Chondrocyte (in vitro differentiated cells): ENCODE results near the gene FADS1. TPM values are rescaled to one million over a fixed set of nuclear protein-coding genes. Genes with fewer than 3 reads are reported as not detected.

Experiments used
- DNase-seq: peaks from one replicate; pipeline ENCODE4 v3.0.0; 2021; ENCODE audit warnings: mixed read lengths, low spot score
- H3K27ac Mint-ChIP-seq: one replicate; pipeline ENCODE4 v1.8.0; 2021; ENCODE audit warnings: mild to moderate bottlenecking, moderate library complexity, mixed read lengths; ENCODE audit not compliant: unreplicated experiment
- H3K27me3 Mint-ChIP-seq: 2 replicates; pipeline ENCODE4 v1.8.0; 2021; ENCODE audit warnings: low read depth, mixed read lengths
- H3K36me3 Mint-ChIP-seq: 2 replicates; pipeline ENCODE4 v1.8.0; 2021; ENCODE audit warnings: low read depth, mixed read lengths
- H3K4me1 Mint-ChIP-seq: 2 replicates; pipeline ENCODE4 v1.8.0; 2021; ENCODE audit warnings: low read depth, mild to moderate bottlenecking, mixed read lengths
- H3K4me3 Mint-ChIP-seq: one replicate; pipeline ENCODE4 v1.8.0; 2021; ENCODE audit warnings: mild to moderate bottlenecking, moderate library complexity, mixed read lengths; ENCODE audit not compliant: unreplicated experiment
- H3K9me3 Mint-ChIP-seq: 2 replicates; pipeline ENCODE4 v1.8.0; 2021; ENCODE audit warnings: low read depth, mixed read lengths
- CTCF ChIP-seq: fragments of 200-600 bp; sonication (generic); IDR thresholded peaks from 2 replicates; pipeline ENCODE4 v1.5.0; 2021; ENCODE audit warnings: antibody characterized with exemption, mild to moderate bottlenecking, moderate library complexity
- total RNA-seq: library from RNA; stranded (reverse); gene quantifications from 3 replicates; pipeline ENCODE4 v1.2.1, GENCODE V29; 2021

FADS1 gene
- total RNA-seq, 1 donor from 2014 or later = 74.6 TPM

- Mint-ChIP-seq H3K4me1 (no peaks in the 10 kb centered on the region), H3K27me3 (no peaks in the 10 kb centered on the region), H3K4me3 (no peak overlapping the region), H3K27ac (no peak overlapping the region), H3K9me3 (no peaks in the 10 kb centered on the region), H3K36me3 (peaks cover 25% of the 10 kb centered on the region)
- no peak for TF ChIP-seq CTCF
- peak; percentile 19 for DNase-seq
Measured at GRCh38 chr11:61803889-61804647, 12.7 kb downstream of the FADS1 start.

GRCh38 chr11:61802605-61803004 lies 14.2 kb downstream of the FADS1 start:
- H3K4me1 Mint-ChIP-seq = no peaks in the 10 kb centered on the region
- H3K27ac Mint-ChIP-seq = no peak overlapping the region
- H3K9me3 Mint-ChIP-seq = no peaks in the 10 kb centered on the region
- DNase-seq = peak; percentile 34
- H3K27me3 Mint-ChIP-seq = no peaks in the 10 kb centered on the region
- no peak for TF ChIP-seq CTCF
- no peak overlapping the region for H3K4me3 Mint-ChIP-seq
- H3K36me3 Mint-ChIP-seq = peaks cover 20% of the 10 kb centered on the region

- H3K4me3 Mint-ChIP-seq = no peak overlapping the region
- peaks cover 20% of the 10 kb centered on the region for H3K36me3 Mint-ChIP-seq
- H3K9me3 Mint-ChIP-seq = no peaks in the 10 kb centered on the region
- H3K27me3 Mint-ChIP-seq = no peaks in the 10 kb centered on the region
- H3K4me1 Mint-ChIP-seq = peaks cover 7% of the 10 kb centered on the region
- TF ChIP-seq CTCF = no peak
- H3K27ac Mint-ChIP-seq = no peak overlapping the region
- DNase-seq = peak; percentile 7
Measured at GRCh38 chr11:61800331-61801281, 16.2 kb downstream of the FADS1 start.

- Mint-ChIP-seq H3K4me3 (no peak overlapping the region), H3K27ac (no peak overlapping the region), H3K36me3 (peaks cover 18% of the 10 kb centered on the region), H3K4me1 (peaks cover 7% of the 10 kb centered on the region), H3K9me3 (no peaks in the 10 kb centered on the region), H3K27me3 (no peaks in the 10 kb centered on the region)
- no peak for TF ChIP-seq CTCF
- peak; percentile 15 for DNase-seq
Measured at GRCh38 chr11:61799665-61800284, 17.0 kb downstream of the FADS1 start.
